Smooth muscle cell (in vitro differentiated cells): ENCODE data around the gene TNRC18. TPM values are rescaled to one million over a fixed set of nuclear protein-coding genes. Genes with fewer than 3 reads are reported as not detected.
"Not testable (repeated sequence)": the region's sequence is repeated elsewhere in the genome, so short reads cannot be mapped to it uniquely, and the experiment has no call there.

Experiments
- DNase-seq: peaks from one replicate; lab custom pipeline; 2025; ENCODE audit not compliant: unreplicated experiment; lab: John Stamatoyannopoulos, UW
- H2AFZ ChIP-seq: fragments of 200-600 bp; sonication (generic); 2 replicates; pipeline ENCODE4 v1.6.0; 2016; ENCODE audit warnings: antibody characterized with exemption, low read depth, mild to moderate bottlenecking
- H3F3A ChIP-seq: fragments of 200-600 bp; sonication (generic); 2 replicates; pipeline ENCODE4 v1.6.0; 2017; ENCODE audit warnings: antibody characterized with exemption, low read depth
- H3K27ac ChIP-seq: fragments of 200-600 bp; sonication (generic); 2 replicates; pipeline ENCODE4 v1.5.1; 2016; ENCODE audit warnings: low read depth, mild to moderate bottlenecking
- H3K27me3 ChIP-seq: fragments of 200-600 bp; sonication (generic); 2 replicates; pipeline ENCODE4 v1.6.1; 2016; ENCODE audit warnings: low read depth, mild to moderate bottlenecking
- H3K36me3 ChIP-seq: fragments of 200-600 bp; sonication (generic); 2 replicates; pipeline ENCODE4 v1.5.1; 2016; ENCODE audit warnings: low read depth
- H3K4me1 ChIP-seq: fragments of 200-600 bp; sonication (generic); 2 replicates; pipeline ENCODE4 v1.5.1; 2016; ENCODE audit warnings: low read depth
- H3K4me2 ChIP-seq: fragments of 200-600 bp; sonication (generic); 2 replicates; pipeline ENCODE4 v1.6.0; 2016; ENCODE audit warnings: mild to moderate bottlenecking
- H3K4me3 ChIP-seq: fragments of 200-600 bp; sonication (generic); 2 replicates; pipeline ENCODE4 v1.5.1; 2016; ENCODE audit warnings: mild to moderate bottlenecking
- H3K79me2 ChIP-seq: fragments of 200-600 bp; sonication (generic); 2 replicates; pipeline ENCODE4 v1.6.0; 2016; ENCODE audit warnings: low read depth, mild to moderate bottlenecking
- H3K9ac ChIP-seq: fragments of 200-600 bp; sonication (generic); 2 replicates; pipeline ENCODE4 v1.6.0; 2016; ENCODE audit warnings: low read depth
- H3K9me3 ChIP-seq: fragments of 200-600 bp; sonication (generic); replicated peaks from 2 replicates; pipeline ENCODE4 v1.5.1; 2016; ENCODE audit warnings: low read depth
- H4K20me1 ChIP-seq: fragments of 200-600 bp; sonication (generic); 2 replicates; pipeline ENCODE4 v1.6.0; 2016; ENCODE audit warnings: low read depth
- CTCF ChIP-seq: fragments of 200-600 bp; sonication (generic); IDR thresholded peaks from 2 replicates; pipeline ENCODE4 v1.5.1; 2017; ENCODE audit warnings: borderline replicate concordance, mild to moderate bottlenecking, antibody characterized with exemption; ENCODE audit not compliant: insufficient read depth, poor library complexity, severe bottlenecking
- WGBS: methylation state at CpG from one replicate; pipeline ENCODE4 v1.1.7; 2016; ENCODE audit warnings: low lambda C conversion rate; 5-methylcytosine and 5-hydroxymethylcytosine counted together
- polyA plus RNA-seq: library from polyadenylated mRNA; unstranded; fragments of >200 nt; fragmentation: Nextera tagmentation; extraction: Ambion mirVana; gene quantifications from 2 replicates; pipeline ENCODE4 v1.2.1, GENCODE V29; 2016
- total RNA-seq: library from RNA; depleted of rRNA; stranded (reverse); fragments of >200 nt; gene quantifications from 2 replicates; pipeline ENCODE4 v1.2.3, GENCODE V29; 2014

TNRC18 gene
- total and polyA plus RNA-seq, 2 experiments from 2014 or later = 6.4 to 40.3 TPM

DNA sequence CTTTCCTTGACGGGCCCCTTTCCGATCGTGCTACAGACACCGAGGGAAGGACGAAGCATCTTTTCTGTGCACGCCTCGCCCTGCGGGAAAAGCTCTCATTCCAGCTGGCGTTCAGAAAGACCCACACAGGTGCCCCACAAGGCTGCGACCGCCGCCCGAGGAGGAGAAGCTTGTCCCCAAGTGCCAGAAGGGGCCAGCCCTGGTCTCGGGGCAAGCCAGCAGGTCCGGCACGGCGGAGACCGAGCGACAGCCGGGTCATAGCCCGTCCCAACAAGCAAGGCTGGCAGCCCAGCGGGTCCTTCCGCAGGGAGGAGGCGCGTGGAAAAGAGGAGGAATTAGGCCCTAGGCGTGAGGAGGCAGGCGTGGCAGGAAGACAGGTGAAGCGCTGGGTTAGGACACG, 62.7 kb downstream of the TNRC18 start:
- no peak overlapping the region for H2AFZ ChIP-seq
- peaks cover 9% of the 10 kb centered on the region for H3K36me3 ChIP-seq
- no peak overlapping the region for H3K27ac ChIP-seq
- no peak overlapping the region for H3K9ac ChIP-seq
- H3K4me1 ChIP-seq = no peaks in the 10 kb centered on the region
- H3K9me3 ChIP-seq = no peaks in the 10 kb centered on the region
- peaks cover 49% of the 10 kb centered on the region for H3K79me2 ChIP-seq
- H3F3A ChIP-seq = no peaks in the 10 kb centered on the region
- H3K4me3 ChIP-seq = no peak overlapping the region
- TF ChIP-seq CTCF = no peak
- peaks cover 94% of the 10 kb centered on the region for H4K20me1 ChIP-seq
- no peaks in the 10 kb centered on the region for H3K27me3 ChIP-seq
- 98% methylated on average over 29 of the region's 29 CpGs for WGBS
- no peak overlapping the region for H3K4me2 ChIP-seq
- DNase-seq = no peak

GRCh38 chr7:5360451-5360850, 63.2 kb downstream of the TNRC18 start:
- Histone ChIP-seq H3K36me3 (peaks cover 9% of the 10 kb centered on the region), H3K27me3 (no peaks in the 10 kb centered on the region), H4K20me1 (peaks cover 94% of the 10 kb centered on the region), H3K4me1 (no peaks in the 10 kb centered on the region), H3K4me3 (no peak overlapping the region), H3K79me2 (peaks cover 49% of the 10 kb centered on the region), H3K27ac (no peak overlapping the region), H3K9ac (no peak overlapping the region), H3F3A (no peaks in the 10 kb centered on the region), H3K9me3 (no peaks in the 10 kb centered on the region), H3K4me2 (no peak overlapping the region), H2AFZ (no peak overlapping the region)
- DNase-seq = no peak
- 96% methylated on average over 12 of the region's 12 CpGs for WGBS
- TF ChIP-seq CTCF = no peak

DNA sequence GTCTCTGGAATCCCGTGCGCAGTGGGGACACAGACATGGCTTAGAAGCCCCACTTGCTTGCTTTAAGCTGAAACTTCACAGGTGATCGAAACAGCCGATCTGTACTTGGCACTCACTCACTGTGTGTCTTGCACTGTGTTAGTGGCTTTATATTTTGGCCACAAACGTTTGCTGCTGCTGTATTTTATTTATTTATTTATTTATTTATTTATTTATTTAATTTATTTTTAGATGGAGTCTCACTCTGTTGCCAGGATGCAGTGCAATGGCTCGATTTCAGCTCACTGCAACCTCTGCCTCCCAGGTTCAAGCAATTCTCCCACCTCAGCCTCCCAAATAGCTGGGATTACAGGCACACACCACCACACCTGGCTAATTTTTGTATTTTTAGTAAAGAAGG, 63.6 kb downstream of the TNRC18 start:
- H3F3A ChIP-seq, DNase-seq, H3K9me3 ChIP-seq, H3K4me1 ChIP-seq, H3K27me3 ChIP-seq, H2AFZ ChIP-seq, H3K4me2 ChIP-seq, H3K36me3 ChIP-seq, H3K4me3 ChIP-seq, H3K9ac ChIP-seq, H3K27ac ChIP-seq: not testable (repeated sequence)
- Histone ChIP-seq H3K79me2 (peaks cover 49% of the 10 kb centered on the region), H4K20me1 (peaks cover 94% of the 10 kb centered on the region)
- whole genome bisulfite sequencing = 96% methylated on average over 6 of the region's 6 CpGs

DNA sequence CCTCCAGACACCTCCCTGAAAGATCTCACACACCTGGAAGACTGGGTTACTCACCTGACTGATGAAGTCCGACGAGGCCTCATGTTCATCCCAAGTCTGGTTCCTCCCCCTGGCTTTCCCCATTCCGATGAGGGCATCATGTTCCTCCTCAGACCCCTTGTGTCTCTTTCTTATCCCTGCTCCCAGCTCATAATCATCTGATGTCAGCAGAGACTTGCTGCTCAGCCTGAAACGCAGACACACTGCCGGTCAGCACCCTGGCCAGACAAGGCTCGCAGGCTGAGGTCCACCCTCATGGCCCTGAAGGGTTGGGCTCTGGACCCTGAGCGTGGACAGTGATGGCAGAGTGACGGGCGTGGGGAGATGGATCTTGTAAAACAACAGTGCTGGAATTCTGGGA, 64.3 kb downstream of the TNRC18 start:
- no peaks in the 10 kb centered on the region for H3F3A ChIP-seq
- peaks cover 48% of the 10 kb centered on the region for H3K79me2 ChIP-seq
- no peaks in the 10 kb centered on the region for H3K9me3 ChIP-seq
- peaks cover 9% of the 10 kb centered on the region for H3K36me3 ChIP-seq
- H2AFZ ChIP-seq = no peak overlapping the region
- 88% methylated on average over 9 of the region's 9 CpGs for WGBS
- no peak overlapping the region for H3K4me3 ChIP-seq
- H3K27me3 ChIP-seq = no peaks in the 10 kb centered on the region
- H3K4me1 ChIP-seq = no peaks in the 10 kb centered on the region
- no peak for DNase-seq
- no peak overlapping the region for H3K27ac ChIP-seq
- no peak for TF ChIP-seq CTCF
- H3K9ac ChIP-seq = no peak overlapping the region
- no peak overlapping the region for H3K4me2 ChIP-seq
- peaks cover 94% of the 10 kb centered on the region for H4K20me1 ChIP-seq
